HepG2 (cell line): ENCODE data around the gene CNTRL.

Experiments used
- TAF1 ChIP-seq: sonication (generic); formaldehyde crosslinking; IDR thresholded peaks from 2 replicates; pipeline ENCODE4 v1.4.0; 2020; ENCODE audit warnings: missing genetic modification reagents
- ZFP36 ChIP-seq: fragments of 150-350 bp; IDR thresholded peaks from 2 replicates; pipeline ENCODE4 v1.6.1; 2018; ENCODE audit warnings: borderline replicate concordance, low read length, low read depth; ENCODE audit not compliant: partially characterized antibody

DNA sequence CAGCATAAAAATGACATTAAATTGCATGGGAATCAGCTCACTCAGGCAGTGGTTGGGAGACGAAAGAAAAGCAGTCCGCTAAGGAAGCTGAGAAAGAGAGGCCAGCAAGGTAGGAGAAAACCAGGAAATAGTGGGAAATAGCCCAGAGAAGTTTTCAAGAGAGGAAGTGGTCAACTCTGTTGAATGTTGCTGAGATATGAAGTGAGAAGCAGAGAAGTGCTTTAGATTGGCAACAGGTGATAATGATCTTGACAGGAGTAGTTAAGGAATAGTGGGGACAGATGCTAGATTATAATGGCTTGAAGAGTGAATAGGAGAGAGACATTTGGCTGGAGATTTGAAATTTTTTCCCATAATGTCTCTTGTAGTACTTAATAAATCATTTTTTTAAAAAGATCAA is 30.8 kb downstream of the CNTRL start:
- TF ChIP-seq ZFP36 = no peak
- no peak for TF ChIP-seq TAF1 (CRISPR knock-in tag)
